Measurements from ENCODE around the gene TXN2.

TXN2 gene

GRCh38 chr22:36435516-36436415 is 45.7 kb downstream of the TXN2 start:
- no peak for TF ChIP-seq TAF1 (IDR thresholded peaks at IDR 0.05; ENCODE audit: borderline replicate concordance, insufficient read depth, low read length)
- no peak for TF ChIP-seq SIN3A (IDR thresholded peaks at IDR 0.05; ENCODE audit: borderline replicate concordance, insufficient read depth, low read length)
- TF ChIP-seq FOXP2 (optimal IDR thresholded peaks at IDR 0.05; ENCODE audit: borderline replicate concordance, extremely low read depth, extremely low read length, insufficient read depth) = no peak
- TF ChIP-seq POLR2AphosphoS5 (IDR thresholded peaks at IDR 0.05; ENCODE audit: low read depth, low read length) = no peak
- TF ChIP-seq REST (IDR thresholded peaks at IDR 0.05; ENCODE audit: insufficient read depth in 1 of 2, low read depth in 2 of 2, low read length in 2 of 2) = no peak

- TF ChIP-seq TAF1 (IDR thresholded peaks at IDR 0.05; ENCODE audit: borderline replicate concordance, insufficient read depth, low read length) = no peak
- no peak for TF ChIP-seq FOXP2 (optimal IDR thresholded peaks at IDR 0.05; ENCODE audit: borderline replicate concordance, extremely low read depth, extremely low read length, insufficient read depth)
- TF ChIP-seq SIN3A (IDR thresholded peaks at IDR 0.05; ENCODE audit: borderline replicate concordance, insufficient read depth, low read length) = no peak
- no peak for TF ChIP-seq REST (IDR thresholded peaks at IDR 0.05; ENCODE audit: insufficient read depth in 1 of 2, low read depth in 2 of 2, low read length in 2 of 2)
- TF ChIP-seq POLR2AphosphoS5 (IDR thresholded peaks at IDR 0.05; ENCODE audit: low read depth, low read length) = no peak
These were observed 47.9 kb downstream of the TXN2 start for GRCh38 chr22:36433318-36434231.

- TF ChIP-seq TAF1 (IDR thresholded peaks at IDR 0.05; ENCODE audit: borderline replicate concordance, insufficient read depth, low read length) (no peak), SIN3A (IDR thresholded peaks at IDR 0.05; ENCODE audit: borderline replicate concordance, insufficient read depth, low read length) (no peak), POLR2AphosphoS5 (IDR thresholded peaks at IDR 0.05; ENCODE audit: low read depth, low read length) (no peak), REST (IDR thresholded peaks at IDR 0.05; ENCODE audit: insufficient read depth in 1 of 2, low read depth in 2 of 2, low read length in 2 of 2) (no peak), FOXP2 (optimal IDR thresholded peaks at IDR 0.05; ENCODE audit: borderline replicate concordance, extremely low read depth, extremely low read length, insufficient read depth) (no peak)
These were observed 48.7 kb downstream of the TXN2 start for GRCh38 chr22:36432592-36433317.

GRCh38 chr22:36431977-36432376 is 49.5 kb downstream of the TXN2 start:
- TF ChIP-seq POLR2AphosphoS5 (IDR thresholded peaks at IDR 0.05; ENCODE audit: low read depth, low read length) (no peak), TAF1 (IDR thresholded peaks at IDR 0.05; ENCODE audit: borderline replicate concordance, insufficient read depth, low read length) (no peak), REST (IDR thresholded peaks at IDR 0.05; ENCODE audit: insufficient read depth in 1 of 2, low read depth in 2 of 2, low read length in 2 of 2) (no peak), SIN3A (IDR thresholded peaks at IDR 0.05; ENCODE audit: borderline replicate concordance, insufficient read depth, low read length) (no peak), FOXP2 (optimal IDR thresholded peaks at IDR 0.05; ENCODE audit: borderline replicate concordance, extremely low read depth, extremely low read length, insufficient read depth) (no peak)
